ENCODE measurements around the gene SEMA5A.

SEMA5A gene

DNA sequence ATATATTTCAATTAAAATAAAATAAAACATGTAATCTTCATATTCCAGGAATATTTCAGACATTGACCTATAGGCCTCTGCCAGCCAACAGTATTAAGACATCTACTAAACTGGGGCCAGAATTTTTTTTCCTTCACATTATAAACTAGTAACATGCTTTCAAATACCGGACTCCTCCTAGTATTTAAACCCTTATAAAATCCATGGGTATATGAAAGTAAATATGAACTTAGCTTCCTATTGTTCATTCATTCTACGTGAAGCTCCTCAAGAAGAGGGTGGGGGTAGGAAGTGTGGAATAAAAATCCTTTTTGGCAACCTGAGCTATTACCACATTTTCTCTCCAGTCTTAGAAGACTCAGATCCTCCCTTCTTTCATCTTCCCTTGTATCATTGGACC lies 16.4 kb downstream of the SEMA5A start:
- FAIRE-seq (no peak), DNase-seq (ENCODE audit: insufficient read length, low spot score) (no peak)
- TF ChIP-seq, protein P1, sequence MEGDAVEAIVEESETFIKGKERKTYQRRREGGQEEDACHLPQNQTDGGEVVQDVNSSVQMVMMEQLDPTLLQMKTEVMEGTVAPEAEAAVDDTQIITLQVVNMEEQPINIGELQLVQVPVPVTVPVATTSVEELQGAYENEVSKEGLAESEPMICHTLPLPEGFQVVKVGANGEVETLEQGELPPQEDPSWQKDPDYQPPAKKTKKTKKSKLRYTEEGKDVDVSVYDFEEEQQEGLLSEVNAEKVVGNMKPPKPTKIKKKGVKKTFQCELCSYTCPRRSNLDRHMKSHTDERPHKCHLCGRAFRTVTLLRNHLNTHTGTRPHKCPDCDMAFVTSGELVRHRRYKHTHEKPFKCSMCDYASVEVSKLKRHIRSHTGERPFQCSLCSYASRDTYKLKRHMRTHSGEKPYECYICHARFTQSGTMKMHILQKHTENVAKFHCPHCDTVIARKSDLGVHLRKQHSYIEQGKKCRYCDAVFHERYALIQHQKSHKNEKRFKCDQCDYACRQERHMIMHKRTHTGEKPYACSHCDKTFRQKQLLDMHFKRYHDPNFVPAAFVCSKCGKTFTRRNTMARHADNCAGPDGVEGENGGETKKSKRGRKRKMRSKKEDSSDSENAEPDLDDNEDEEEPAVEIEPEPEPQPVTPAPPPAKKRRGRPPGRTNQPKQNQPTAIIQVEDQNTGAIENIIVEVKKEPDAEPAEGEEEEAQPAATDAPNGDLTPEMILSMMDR (IDR thresholded peaks at IDR 0.05; ENCODE audit: insufficient read depth, missing control alignments) = no peak

DNA sequence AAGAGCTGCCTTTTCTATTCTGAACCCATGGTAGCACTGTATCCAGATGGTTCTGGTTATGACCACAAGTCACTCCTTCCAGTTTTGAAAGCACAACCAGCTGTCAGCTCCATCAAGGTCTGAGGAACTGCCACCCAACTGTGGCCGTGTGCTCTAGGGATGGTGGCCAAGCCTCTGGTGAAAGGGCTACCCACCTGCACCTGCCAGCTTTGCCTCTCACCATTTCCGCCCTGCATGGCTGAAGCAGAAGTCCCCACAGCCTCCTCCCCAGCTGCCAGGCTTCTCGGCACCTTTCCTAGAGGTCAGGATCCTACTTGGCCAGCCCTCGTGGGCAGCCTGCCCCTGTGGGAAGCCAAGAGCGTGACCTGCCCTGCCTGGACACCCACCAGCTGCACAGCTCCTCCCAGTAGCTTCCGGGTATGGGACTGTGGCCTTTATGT lies 16.8 kb downstream of the SEMA5A start:
- FAIRE-seq (no peak), DNase-seq (ENCODE audit: insufficient read length, low spot score) (no peak)
- TF ChIP-seq, protein P1 (IDR thresholded peaks at IDR 0.05; ENCODE audit: insufficient read depth, missing control alignments) = no peak

DNA sequence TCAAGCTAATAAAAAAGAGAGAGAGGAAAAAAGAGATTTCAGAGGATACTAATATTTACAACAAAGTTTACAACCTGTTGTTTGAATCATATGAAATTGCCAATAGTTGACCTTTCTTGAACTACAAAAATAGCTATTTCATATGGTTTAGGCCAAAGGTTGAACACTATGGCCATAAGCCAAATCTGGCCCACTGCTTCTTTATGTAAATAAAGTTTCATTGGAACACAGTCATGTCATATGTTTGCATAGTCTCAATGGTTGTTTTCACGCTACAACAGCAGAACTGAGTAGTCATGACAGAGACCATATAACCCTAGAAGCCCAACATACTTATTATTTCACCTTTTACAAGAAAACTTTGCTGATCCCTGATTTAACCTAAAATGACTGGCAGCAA lies 20.9 kb downstream of the SEMA5A start:
- FAIRE-seq (no peak), DNase-seq (ENCODE audit: insufficient read length, low spot score) (no peak)
- TF ChIP-seq, protein P1 (IDR thresholded peaks at IDR 0.05; ENCODE audit: insufficient read depth, missing control alignments) = no peak

DNA sequence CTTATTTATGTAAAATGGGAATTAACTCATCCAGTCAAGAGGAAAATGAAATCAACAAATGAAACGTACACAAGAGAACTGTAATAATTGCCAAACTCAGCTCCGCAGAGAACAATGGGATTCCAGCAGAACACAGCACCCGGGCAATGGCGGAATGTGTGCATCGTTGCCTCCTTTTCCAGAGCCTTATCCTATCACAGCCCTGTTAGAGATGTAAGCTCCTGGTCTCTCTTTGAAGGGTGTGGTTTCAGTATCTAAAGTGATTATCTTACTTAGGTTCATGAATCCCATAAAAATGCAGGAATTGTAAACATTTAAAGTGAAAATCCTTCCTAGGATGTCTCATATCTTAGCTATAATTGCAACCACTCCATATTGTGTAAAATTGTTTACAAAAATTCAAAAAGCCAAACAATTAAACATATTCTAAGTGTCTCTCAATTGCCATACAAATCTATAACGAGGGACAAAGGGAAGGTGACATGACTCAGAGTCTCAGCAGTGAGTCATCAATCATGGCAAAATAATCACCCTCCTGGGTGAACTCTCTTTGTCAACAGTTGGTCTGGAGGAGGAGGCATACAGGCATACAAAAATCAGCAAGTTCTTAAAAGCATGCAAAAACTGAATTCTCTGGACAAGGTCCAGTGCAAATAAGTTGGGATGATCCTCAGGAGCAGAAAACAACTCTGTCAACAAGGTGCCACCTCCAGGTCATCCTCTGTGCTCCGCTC lies 22.6 kb downstream of the SEMA5A start:
- no peak for FAIRE-seq

DNA sequence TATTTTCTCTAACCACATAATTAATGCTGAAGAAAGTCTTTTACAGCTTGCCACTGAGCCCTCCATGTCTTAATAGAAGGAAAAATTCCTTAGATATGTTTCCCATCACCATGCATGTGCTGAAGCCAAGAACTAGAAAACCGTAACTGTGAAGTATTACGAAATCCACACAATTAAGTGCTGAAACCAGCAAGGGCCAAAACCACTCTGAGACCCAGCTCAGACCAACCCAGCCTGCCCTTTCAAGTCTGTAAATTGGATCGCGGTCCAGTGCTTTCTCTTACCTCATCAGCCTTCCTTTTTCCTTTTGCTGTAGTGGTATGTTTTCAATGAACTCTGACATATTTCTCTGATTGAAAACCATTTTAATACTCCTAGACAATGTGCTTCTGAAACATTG lies 26.3 kb downstream of the SEMA5A start:
- FAIRE-seq = no peak
- TF ChIP-seq, protein P1 (IDR thresholded peaks at IDR 0.05; ENCODE audit: insufficient read depth, missing control alignments) = no peak
- no peak for DNase-seq (ENCODE audit: insufficient read length, low spot score)

More for the DNA sequence above, 22.6 kb downstream of the SEMA5A start:
- DNase-seq (ENCODE audit: insufficient read length, low spot score) = no peak
- TF ChIP-seq, protein P1 (IDR thresholded peaks at IDR 0.05; ENCODE audit: insufficient read depth, missing control alignments) = no peak

DNA sequence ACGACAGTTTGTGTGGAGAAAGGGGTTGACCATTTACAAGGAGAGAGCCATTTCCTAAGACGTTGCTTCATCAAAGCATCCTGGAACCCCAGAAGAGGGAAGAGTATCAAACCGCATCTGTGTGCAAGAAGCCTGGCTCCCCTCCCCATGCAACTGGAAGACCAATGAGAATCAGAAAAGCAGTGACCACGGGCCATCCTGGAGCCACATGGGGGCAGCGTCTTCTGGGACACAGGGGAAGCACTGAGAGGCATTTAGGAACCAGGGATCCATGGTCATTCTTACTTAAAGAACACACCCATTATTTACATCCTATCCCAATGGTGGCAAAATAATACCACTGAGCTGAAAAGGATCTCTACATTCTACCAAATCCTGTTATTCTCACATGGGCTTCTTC lies 29.3 kb downstream of the SEMA5A start:
- FAIRE-seq (no peak), DNase-seq (ENCODE audit: insufficient read length, low spot score) (no peak)
- TF ChIP-seq, protein P1 (IDR thresholded peaks at IDR 0.05; ENCODE audit: insufficient read depth, missing control alignments) = no peak

DNA sequence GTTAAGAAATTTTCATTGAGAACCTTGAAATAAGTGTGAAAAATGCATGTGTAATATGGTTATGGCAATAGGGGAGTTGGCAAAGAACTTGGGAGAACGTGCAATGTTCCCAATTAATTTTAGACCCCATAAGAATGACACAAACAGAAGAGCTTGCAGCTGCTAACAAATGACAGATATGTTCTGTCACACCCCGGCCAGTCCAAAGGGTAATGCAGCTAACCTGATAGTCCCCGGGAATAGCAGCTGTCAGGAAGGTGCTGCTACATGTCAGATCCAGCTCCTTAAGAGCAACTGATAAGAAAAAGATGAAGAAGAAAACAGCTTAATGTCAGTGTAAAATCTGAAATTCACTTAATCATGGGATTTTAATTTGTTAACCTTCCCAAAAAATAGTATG lies 30.4 kb downstream of the SEMA5A start:
- DNase-seq (ENCODE audit: insufficient read length, low spot score) (no peak), FAIRE-seq (no peak)
- TF ChIP-seq, protein P1 (IDR thresholded peaks at IDR 0.05; ENCODE audit: insufficient read depth, missing control alignments) = no peak

Measured in D721Med (cell line).